Thyroid gland (tissue), 4 donors: ENCODE measurements around the gene CAMTA1. TPM values are rescaled to one million over a fixed set of nuclear protein-coding genes. Genes with fewer than 3 reads are reported as not detected.

Source experiments
- DNase-seq, 2 donors: peaks; one replicate each; pipeline ENCODE4 v3.0.0-alpha.2; 2019
- H3K27ac ChIP-seq, 3 donors: fragments of 200-600 bp; sonication (generic); 1 replicate in 2 of 3; 2 replicates in 1 of 3; pipeline ENCODE4 v1.5.1; 2016 to 2019; ENCODE audit warnings: mild to moderate bottlenecking in 1 of 3, moderate library complexity in 1 of 3
- H3K27me3 ChIP-seq: fragments of 200-600 bp; sonication (generic); one replicate; pipeline ENCODE4 v1.5.1; 2019
- H3K36me3 ChIP-seq, 2 donors: fragments of 200-600 bp; sonication (generic); one replicate each; pipeline ENCODE4 v1.5.1; 2016 to 2019
- H3K4me1 ChIP-seq, 2 donors: fragments of 200-600 bp; sonication (generic); one replicate each; pipeline ENCODE4 v1.5.1; 2017 to 2019
- H3K4me3 ChIP-seq, 3 donors: fragments of 200-600 bp; sonication (generic); replicated peaks in 1 of 3; 1 replicate in 2 of 3; 2 replicates in 1 of 3; pipeline ENCODE4 v1.5.1; 2016; ENCODE audit warnings: mild to moderate bottlenecking in 1 of 3
- H3K9me3 ChIP-seq: fragments of 200-600 bp; sonication (generic); one replicate; pipeline ENCODE4 v1.5.1; 2017
- POLR2A ChIP-seq, 2 donors: fragments of 450-650 bp; IDR thresholded peaks; one replicate each; pipeline ENCODE4 v1.6.1; 2017; ENCODE audit warnings: antibody characterized with exemption in 2 of 2, mild to moderate bottlenecking in 2 of 2, moderate library complexity in 1 of 2
- WGBS, 2 donors: methylation state at CpG; one replicate each; pipeline ENCODE4 v1.1.5; 2017; 5-methylcytosine and 5-hydroxymethylcytosine counted together
- intact Hi-C: fragments of 100-400 bp; cut with DNase I; formaldehyde crosslinking; loops from one replicate; pipeline ENCODE4 v1.15.1; 2023
- total RNA-seq, 4 donors: library from RNA; depleted of rRNA; stranded (reverse); fragments of >200 nt; gene quantifications; one replicate each; pipeline ENCODE4 v1.2.3, GENCODE V29; 2016
- TF ChIP-seq, protein P1 (sequence below), 6 experiments: fragments of 200-600 bp in 3 of 6; fragments of 450-650 bp in 3 of 6; sonication (generic) in 3 of 6; IDR thresholded peaks; one replicate each; pipeline ENCODE4 v1.5.1; 2016 to 2019; ENCODE audit warnings: antibody characterized with exemption in 6 of 6, mild to moderate bottlenecking in 2 of 6, inconsistent platforms in 1 of 6, moderate library complexity in 1 of 6

CAMTA1 gene
- total RNA-seq, 4 donors from 2014 or later = 63.9 to 124 (median 101) TPM

DNA sequence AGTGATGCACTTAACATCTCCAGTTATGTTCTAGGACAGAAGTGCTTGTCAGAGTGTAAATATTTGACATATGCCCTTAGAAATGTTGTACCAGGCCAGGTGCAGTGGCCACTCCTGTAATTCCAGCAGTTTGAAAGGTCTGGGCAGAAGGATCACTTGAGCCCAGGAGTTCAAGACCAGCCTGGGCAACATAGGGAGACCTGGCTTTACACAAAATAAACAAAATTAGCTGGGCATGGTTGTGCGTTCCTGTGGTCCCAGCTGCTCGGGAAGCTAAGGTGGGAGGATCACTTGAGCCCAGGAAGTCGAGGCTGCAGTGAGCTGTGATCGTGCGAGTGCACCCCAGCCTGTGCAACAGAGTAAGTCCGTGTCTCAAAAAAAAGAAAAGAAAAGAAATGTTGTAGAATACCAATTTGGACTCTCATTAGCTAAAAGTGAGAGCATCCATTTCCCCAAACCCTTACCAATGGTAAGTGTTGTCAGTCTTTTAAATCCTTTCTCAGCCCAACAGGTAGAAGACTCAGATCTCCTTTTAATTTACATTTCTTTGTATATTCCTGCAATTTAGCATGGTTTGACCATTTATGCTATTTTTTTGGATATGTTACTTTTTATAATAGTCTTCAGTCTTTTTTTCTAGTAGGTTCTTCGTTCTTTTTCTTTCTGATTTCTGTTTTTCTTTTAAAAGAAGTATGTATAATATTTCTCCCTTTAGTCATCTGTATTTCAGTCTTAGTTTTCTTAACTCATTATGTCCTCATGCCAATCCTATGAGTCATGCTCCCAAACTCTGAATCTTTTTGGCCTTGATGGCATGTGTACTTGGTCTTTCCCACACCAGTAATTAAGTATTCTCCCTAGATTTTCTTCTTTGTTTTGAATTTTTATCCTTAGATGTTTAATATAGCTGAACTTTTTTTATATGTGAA lies 74.4 kb downstream of the CAMTA1 start:
- intact Hi-C loops = no loop called here
- no peak overlapping the region for H3K4me3 ChIP-seq
- no peaks in the 10 kb centered on the region for H3K9me3 ChIP-seq
- 66 to 78% methylated on average over 7 of the region's 7 CpGs for WGBS, 2 donors
- H3K36me3 ChIP-seq = no peaks in the 10 kb centered on the region
- no peak for DNase-seq
- H3K27ac ChIP-seq = peak overlapping the region; percentile 63 to 88 (median 78)
- H3K4me1 ChIP-seq = peaks cover 15 to 28% of the 10 kb centered on the region in 2 donors
- H3K27me3 ChIP-seq = no peaks in the 10 kb centered on the region
- no peak for TF ChIP-seq POLR2A (IDR thresholded peaks at IDR 0.05)
- TF ChIP-seq, protein P1, sequence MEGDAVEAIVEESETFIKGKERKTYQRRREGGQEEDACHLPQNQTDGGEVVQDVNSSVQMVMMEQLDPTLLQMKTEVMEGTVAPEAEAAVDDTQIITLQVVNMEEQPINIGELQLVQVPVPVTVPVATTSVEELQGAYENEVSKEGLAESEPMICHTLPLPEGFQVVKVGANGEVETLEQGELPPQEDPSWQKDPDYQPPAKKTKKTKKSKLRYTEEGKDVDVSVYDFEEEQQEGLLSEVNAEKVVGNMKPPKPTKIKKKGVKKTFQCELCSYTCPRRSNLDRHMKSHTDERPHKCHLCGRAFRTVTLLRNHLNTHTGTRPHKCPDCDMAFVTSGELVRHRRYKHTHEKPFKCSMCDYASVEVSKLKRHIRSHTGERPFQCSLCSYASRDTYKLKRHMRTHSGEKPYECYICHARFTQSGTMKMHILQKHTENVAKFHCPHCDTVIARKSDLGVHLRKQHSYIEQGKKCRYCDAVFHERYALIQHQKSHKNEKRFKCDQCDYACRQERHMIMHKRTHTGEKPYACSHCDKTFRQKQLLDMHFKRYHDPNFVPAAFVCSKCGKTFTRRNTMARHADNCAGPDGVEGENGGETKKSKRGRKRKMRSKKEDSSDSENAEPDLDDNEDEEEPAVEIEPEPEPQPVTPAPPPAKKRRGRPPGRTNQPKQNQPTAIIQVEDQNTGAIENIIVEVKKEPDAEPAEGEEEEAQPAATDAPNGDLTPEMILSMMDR (IDR thresholded peaks at IDR 0.05) = no peak

DNA sequence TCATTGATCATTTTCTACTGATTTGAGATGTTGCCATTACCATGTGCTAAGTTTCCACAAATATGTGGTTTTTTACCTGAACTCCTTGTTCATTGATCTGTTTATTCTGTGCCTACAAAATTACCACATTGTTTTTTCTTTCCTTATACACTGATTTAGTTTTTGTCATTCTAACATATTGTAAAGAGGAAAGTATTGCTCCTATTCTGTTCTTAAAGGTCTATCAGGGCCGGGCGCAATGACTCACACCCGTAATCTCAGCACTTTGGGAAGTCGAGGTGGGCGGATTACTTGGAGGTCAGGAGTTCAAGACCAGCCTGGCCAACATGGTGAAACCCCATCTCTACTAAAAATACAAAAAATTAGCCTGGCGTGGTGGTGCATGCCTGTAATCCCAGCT lies 75.1 kb downstream of the CAMTA1 start:
- peak overlapping the region; percentile 31 to 88 (median 78) for H3K27ac ChIP-seq
- intact Hi-C loops = no loop called here
- no peak overlapping the region for H3K4me3 ChIP-seq
- no peak for TF ChIP-seq POLR2A (IDR thresholded peaks at IDR 0.05)
- TF ChIP-seq, protein P1 (IDR thresholded peaks at IDR 0.05) = no peak
- H3K9me3 ChIP-seq = no peaks in the 10 kb centered on the region
- H3K36me3 ChIP-seq = no peaks in the 10 kb centered on the region
- no peak for DNase-seq
- 88 to 90% methylated on average over 6 of the region's 6 CpGs for WGBS, 2 donors
- no peaks in the 10 kb centered on the region for H3K27me3 ChIP-seq
- H3K4me1 ChIP-seq = peaks cover 15 to 28% of the 10 kb centered on the region in 2 donors

DNA sequence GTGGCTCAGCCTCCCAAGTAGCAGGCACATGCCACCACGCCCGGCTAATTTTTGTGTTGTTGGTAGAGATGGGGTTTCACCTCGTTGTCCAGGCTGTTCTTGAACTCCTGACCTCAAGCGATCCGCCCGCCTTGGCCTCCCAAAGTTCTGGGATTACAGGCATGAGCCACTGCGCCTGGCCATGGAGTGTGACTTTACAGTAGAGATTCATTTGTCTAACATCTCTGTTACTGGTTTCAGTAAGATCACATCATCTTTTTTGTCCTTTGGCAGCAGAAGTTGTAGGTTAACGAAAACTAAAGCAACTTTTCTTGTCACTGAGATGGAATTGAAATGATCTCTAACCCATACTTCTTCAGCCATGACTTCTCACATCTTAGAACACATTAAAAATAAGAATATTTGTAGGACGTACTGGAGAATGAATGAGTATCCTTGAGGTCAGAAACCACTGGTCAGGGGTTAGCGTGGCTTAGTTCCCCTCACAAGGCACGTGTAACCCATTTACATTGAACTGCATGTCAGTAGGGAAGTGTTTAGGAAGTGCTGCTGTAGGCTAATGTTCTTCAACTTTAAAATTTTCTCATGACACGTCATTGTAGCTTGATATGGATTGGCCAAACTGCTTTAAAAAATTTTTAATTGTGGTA lies 75.9 kb downstream of the CAMTA1 start:
- Histone ChIP-seq H3K9me3 (no peaks in the 10 kb centered on the region), H3K36me3 (no peaks in the 10 kb centered on the region), H3K27ac (peak overlapping the region in 2 of 3 donors; percentile 78 to 88), H3K4me3 (no peak overlapping the region), H3K27me3 (no peaks in the 10 kb centered on the region), H3K4me1 (peaks cover 15 to 28% of the 10 kb centered on the region in 2 donors)
- no peak for DNase-seq
- TF ChIP-seq, protein P1 (IDR thresholded peaks at IDR 0.05) = no peak
- no peak for TF ChIP-seq POLR2A (IDR thresholded peaks at IDR 0.05)
- 93 to 94% methylated on average over 12 of the region's 12 CpGs for WGBS, 2 donors
- intact Hi-C loops = no loop called here

DNA sequence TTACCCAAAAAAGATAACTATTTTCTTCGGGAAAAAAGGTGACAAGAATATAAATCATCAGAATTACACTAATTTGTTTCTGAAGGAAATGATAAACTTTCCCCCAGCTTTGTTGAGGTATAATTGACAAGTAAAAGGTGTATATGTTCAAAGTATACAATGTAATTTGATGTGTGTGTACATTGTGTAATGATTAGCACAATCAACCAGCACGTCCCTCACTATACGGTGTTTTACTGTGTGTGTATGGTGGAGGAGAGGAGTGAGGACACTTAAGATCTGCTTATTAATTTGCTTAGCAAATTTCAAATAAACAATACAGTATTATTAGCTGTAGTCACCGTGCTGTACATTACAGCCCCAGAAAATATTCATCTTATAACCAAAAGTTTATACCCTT lies 77.7 kb downstream of the CAMTA1 start:
- WGBS, 2 donors = 89 to 95% methylated on average over 4 of the region's 4 CpGs
- Histone ChIP-seq H3K27me3 (no peaks in the 10 kb centered on the region), H3K4me3 (no peak overlapping the region), H3K9me3 (no peaks in the 10 kb centered on the region), H3K36me3 (no peaks in the 10 kb centered on the region), H3K4me1 (peaks cover 20 to 34% of the 10 kb centered on the region in 2 donors), H3K27ac (peak overlapping the region in 1 of 3 donors; percentile 10)
- no peak for TF ChIP-seq POLR2A (IDR thresholded peaks at IDR 0.05)
- TF ChIP-seq, protein P1 (IDR thresholded peaks at IDR 0.05) = no peak
- DNase-seq = no peak
- intact Hi-C loops = no loop called here

DNA sequence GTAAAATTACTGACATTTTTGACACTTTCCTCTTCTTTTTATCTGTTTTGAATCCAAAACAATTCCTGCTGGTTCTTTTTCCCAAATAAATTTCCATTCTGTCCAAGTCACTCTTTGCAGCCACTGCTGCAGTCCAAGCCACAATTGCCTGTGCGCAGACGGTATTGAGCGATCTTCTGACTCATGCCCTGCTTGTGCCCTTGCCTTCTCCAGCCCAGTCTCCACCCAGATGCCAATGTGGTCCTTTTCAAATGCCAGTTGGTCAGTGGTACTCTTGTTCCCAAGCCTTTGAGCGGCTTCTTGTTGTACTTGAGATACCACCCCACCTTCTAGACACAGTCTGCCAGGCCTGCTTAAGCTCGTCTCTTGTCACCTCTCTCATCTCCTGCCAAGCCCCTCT lies 78.9 kb downstream of the CAMTA1 start:
- Histone ChIP-seq H3K27me3 (no peaks in the 10 kb centered on the region), H3K36me3 (no peaks in the 10 kb centered on the region), H3K4me3 (no peak overlapping the region), H3K4me1 (peaks cover 31 to 40% of the 10 kb centered on the region in 2 donors), H3K9me3 (no peaks in the 10 kb centered on the region), H3K27ac (peak overlapping the region in 1 of 3 donors; percentile 10)
- intact Hi-C loops = no loop called here
- no peak for DNase-seq
- no peak for TF ChIP-seq POLR2A (IDR thresholded peaks at IDR 0.05)
- TF ChIP-seq, protein P1 (IDR thresholded peaks at IDR 0.05) = no peak
- 85 to 94% methylated on average over 5 of the region's 5 CpGs for WGBS, 2 donors
